ENCODE measurements around the gene ASPRV1. TPM values are rescaled to one million over a fixed set of nuclear protein-coding genes. Genes with fewer than 3 reads are reported as not detected.

Gene ASPRV1
- total and polyA plus RNA-seq, 10 of the 15 experiments (the other 5 are each of a cell fraction or from before 2014, with no cell fraction given): 0.11 to 1.1 (median 0.33) TPM

DNA sequence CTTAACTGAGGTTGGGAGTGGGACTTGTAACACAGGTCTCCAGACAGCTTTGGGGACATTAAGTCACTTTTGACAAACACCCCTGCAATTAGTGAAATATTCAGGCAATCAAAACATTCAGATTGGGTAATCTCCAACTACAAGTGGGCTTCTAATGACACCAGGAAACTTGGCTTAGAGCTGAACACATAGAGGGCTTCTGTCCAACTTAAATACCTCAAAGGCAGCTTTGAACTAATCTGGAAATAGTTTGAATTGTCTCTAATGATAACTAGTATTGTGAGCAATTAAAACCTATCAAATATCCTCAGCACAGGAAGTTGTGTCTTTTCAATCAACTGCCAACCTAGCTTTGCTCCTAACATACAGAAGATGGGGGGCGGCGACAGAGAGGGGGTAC lies 5.1 kb upstream of the ASPRV1 start:
- CTCF ChIA-PET: no interaction called here
- in situ Hi-C loops (cut with MboI): no loop called here
- Histone ChIP-seq H4K20me1 (ENCODE audit: control insufficient read depth, insufficient read depth) (no peaks in the 10 kb centered on the region), H3K9ac (ENCODE audit: control insufficient read depth, insufficient read depth, low read length) (no peak overlapping the region), H3K79me2 (ENCODE audit: control insufficient read depth, insufficient read depth, low read length) (no peaks in the 10 kb centered on the region), H3K4me3 (no peak overlapping the region), H3K36me3 (ENCODE audit: control insufficient read depth in 2 of 2, insufficient read depth in 2 of 2, low read length in 1 of 2) (no peaks in the 10 kb centered on the region), H3K4me1 (ENCODE audit: control insufficient read depth, insufficient read depth, low read length) (peaks cover 6% of the 10 kb centered on the region), H3K9me3 (replicated peaks; ENCODE audit: control insufficient read depth, insufficient read depth, low read length) (no peaks in the 10 kb centered on the region), H3K4me2 (ENCODE audit: control insufficient read depth, insufficient read depth) (no peak overlapping the region), H2AFZ (ENCODE audit: control insufficient read depth, low read depth, low read length) (no peak overlapping the region), H3K27me3 (replicated peaks in 1 of 2; ENCODE audit: control insufficient read depth in 2 of 2, insufficient read depth in 2 of 2, low read length in 1 of 2) (no peaks in the 10 kb centered on the region), H3K27ac (ENCODE audit: control insufficient read depth, insufficient read depth) (no peak overlapping the region)
- WGBS (ENCODE audit: insufficient coverage, insufficient replicate concordance, low lambda C conversion rate, missing lambda C conversion rate): 62% methylated on average over 2 of the region's 2 CpGs
- SMC1A ChIA-PET (ENCODE audit: uncharacterized antibody, unreplicated experiment): interaction anchor here (1.3 kb wide), 1 partner anchor 104 kb away, joined by 3 read pairs; no protein-coding TSS in a partner anchor
- intact Hi-C loops (cut with micrococcal nuclease; ENCODE audit: unreplicated experiment): no loop called here
- no peak for DNase-seq (ENCODE audit: low read depth, low spot score)
- FAIRE-seq: no peak
- POLR2A ChIA-PET: interaction anchor here (1.4 kb wide), 1 partner anchor 15 kb away, joined by 3 read pairs; no protein-coding TSS in a partner anchor
- ATAC-seq: no peak
- RAD21 ChIA-PET (ENCODE audit: unreplicated experiment): no interaction called here
- TF ChIP-seq, protein P1, sequence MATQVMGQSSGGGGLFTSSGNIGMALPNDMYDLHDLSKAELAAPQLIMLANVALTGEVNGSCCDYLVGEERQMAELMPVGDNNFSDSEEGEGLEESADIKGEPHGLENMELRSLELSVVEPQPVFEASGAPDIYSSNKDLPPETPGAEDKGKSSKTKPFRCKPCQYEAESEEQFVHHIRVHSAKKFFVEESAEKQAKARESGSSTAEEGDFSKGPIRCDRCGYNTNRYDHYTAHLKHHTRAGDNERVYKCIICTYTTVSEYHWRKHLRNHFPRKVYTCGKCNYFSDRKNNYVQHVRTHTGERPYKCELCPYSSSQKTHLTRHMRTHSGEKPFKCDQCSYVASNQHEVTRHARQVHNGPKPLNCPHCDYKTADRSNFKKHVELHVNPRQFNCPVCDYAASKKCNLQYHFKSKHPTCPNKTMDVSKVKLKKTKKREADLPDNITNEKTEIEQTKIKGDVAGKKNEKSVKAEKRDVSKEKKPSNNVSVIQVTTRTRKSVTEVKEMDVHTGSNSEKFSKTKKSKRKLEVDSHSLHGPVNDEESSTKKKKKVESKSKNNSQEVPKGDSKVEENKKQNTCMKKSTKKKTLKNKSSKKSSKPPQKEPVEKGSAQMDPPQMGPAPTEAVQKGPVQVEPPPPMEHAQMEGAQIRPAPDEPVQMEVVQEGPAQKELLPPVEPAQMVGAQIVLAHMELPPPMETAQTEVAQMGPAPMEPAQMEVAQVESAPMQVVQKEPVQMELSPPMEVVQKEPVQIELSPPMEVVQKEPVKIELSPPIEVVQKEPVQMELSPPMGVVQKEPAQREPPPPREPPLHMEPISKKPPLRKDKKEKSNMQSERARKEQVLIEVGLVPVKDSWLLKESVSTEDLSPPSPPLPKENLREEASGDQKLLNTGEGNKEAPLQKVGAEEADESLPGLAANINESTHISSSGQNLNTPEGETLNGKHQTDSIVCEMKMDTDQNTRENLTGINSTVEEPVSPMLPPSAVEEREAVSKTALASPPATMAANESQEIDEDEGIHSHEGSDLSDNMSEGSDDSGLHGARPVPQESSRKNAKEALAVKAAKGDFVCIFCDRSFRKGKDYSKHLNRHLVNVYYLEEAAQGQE (IDR thresholded peaks at IDR 0.05; ENCODE audit: low read depth, low read length): no peak
- TF ChIP-seq EED (IDR thresholded peaks at IDR 0.05; ENCODE audit: low read depth) (no peak), RUNX3 (IDR thresholded peaks at IDR 0.05; ENCODE audit: low read length) (no peak), BACH1 (IDR thresholded peaks at IDR 0.05; ENCODE audit: borderline replicate concordance) (no peak), ZZZ3 (IDR thresholded peaks at IDR 0.05; ENCODE audit: control insufficient read depth, insufficient read length, low read depth) (no peak), MYB (IDR thresholded peaks at IDR 0.05; ENCODE audit: borderline replicate concordance, low read depth, low read length) (no peak)
- no TSS peak for BruUV-seq (replicated peaks)
